Right lung (tissue), 10 donors: ENCODE data around the gene OR8J1. TPM values are rescaled to one million over a fixed set of nuclear protein-coding genes. Genes with fewer than 3 reads are reported as not detected.
"Not testable (repeated sequence)": the region's sequence is repeated elsewhere in the genome, so short reads cannot be mapped to it uniquely, and the experiment has no call there.

ENCODE experiments used
- DNase-seq, 2 donors: peaks; one replicate each; pipeline ENCODE4 v3.0.0-alpha.2; 2013
- long read RNA-seq, 8 donors: transcript quantifications; one replicate each; lab custom pipeline, GENCODE V29; 2026
- polyA plus RNA-seq, 5 donors: library from polyadenylated mRNA; unstranded; fragments of 120-200 nt; gene quantifications; one replicate each; pipeline versions ENCODE4 v1.2.1 to v1.2.3, GENCODE V29; 2013; ENCODE audit warnings: inconsistent platforms in 1 of 5, low replicate concordance in 1 of 5; ENCODE audit not compliant: insufficient read length in 5 of 5, insufficient read depth in 1 of 5

Gene OR8J1
- not detected for polyA plus RNA-seq
- long read RNA-seq, donor 1, result 0 reads
- long read RNA-seq, donor 2, result 0 reads
- long read RNA-seq, donor 3, result 0 reads
- long read RNA-seq, donor 4, result 0 reads
- long read RNA-seq, donor 5, result 0 reads
- long read RNA-seq, donor 6, result 0 reads
- long read RNA-seq, donor 7, result 0 reads
- long read RNA-seq, donor 8, result 0 reads

- no peak for DNase-seq
Measured at GRCh38 chr11:56353991-56354390, at the start of gene OR8J1. Gene OR8J1, plus strand, starts transcription at chr11:56354291. Its CDS starts 5,956 bp downstream, at chr11:56360247.

GRCh38 chr11:56307836-56308235 is 46.3 kb upstream of the OR8J1 start:
- no peak for DNase-seq

GRCh38 chr11:56314844-56315243 is 39.2 kb upstream of the OR8J1 start, which contains the start of gene OR8K3:
Gene OR8K3, plus strand, starts transcription at chr11:56315144. Its CDS starts 3,163 bp downstream, at chr11:56318307.
- DNase-seq, result no peak

- DNase-seq, result no peak
Measured at GRCh38 chr11:56331861-56332491, 22.1 kb upstream of the OR8J1 start.

- no peak for DNase-seq
Measured at GRCh38 chr11:56333156-56333555, 20.9 kb upstream of the OR8J1 start.

GRCh38 chr11:56340289-56340688 is 13.8 kb upstream of the OR8J1 start:
- no peak for DNase-seq

- no peak for DNase-seq
Measured at GRCh38 chr11:56345739-56346138, 8.4 kb upstream of the OR8J1 start, which contains the start of gene OR8K1. Gene OR8K1, plus strand, starts transcription at chr11:56346039. Its CDS starts 0 bp downstream, at chr11:56346039.

- no peak for DNase-seq
Measured at GRCh38 chr11:56375324-56375723, 21.2 kb downstream of the OR8J1 start, which contains the start of gene OR8U1. Gene OR8U1, plus strand, starts transcription at chr11:56375624. Its CDS starts 0 bp downstream, at chr11:56375624.

- DNase-seq, result no peak
Measured at GRCh38 chr11:56380120-56380519, 26.0 kb downstream of the OR8J1 start.

GRCh38 chr11:56394381-56394780 is 40.3 kb downstream of the OR8J1 start:
- no peak for DNase-seq

- no peak for DNase-seq
Measured at GRCh38 chr11:56396047-56396446, 42.0 kb downstream of the OR8J1 start.

GRCh38 chr11:56401858-56402461 is 47.9 kb downstream of the OR8J1 start:
- not testable (repeated sequence) for DNase-seq

- DNase-seq, result no peak
Measured at GRCh38 chr11:56404393-56404792, 50.3 kb downstream of the OR8J1 start.

- DNase-seq, result no peak
Measured at GRCh38 chr11:56410801-56411200, 56.7 kb downstream of the OR8J1 start.

Other genes with a start within 250 kb of the OR8J1 start
- gene OR8H3, start 231.9 kb upstream of the OR8J1 start, polyA plus RNA-seq, result not detected
- gene OR8J3, start 214.1 kb upstream of the OR8J1 start, polyA plus RNA-seq, result not detected
- not detected for gene OR8K5, start 194.0 kb upstream of the OR8J1 start, polyA plus RNA-seq
- not detected for gene OR5J2, start 177.7 kb upstream of the OR8J1 start, polyA plus RNA-seq
- not detected for gene OR5T2, start 120.0 kb upstream of the OR8J1 start, polyA plus RNA-seq
- not detected for gene OR5T3, start 102.0 kb upstream of the OR8J1 start, polyA plus RNA-seq
- not detected for gene OR5T1, start 80.1 kb upstream of the OR8J1 start, polyA plus RNA-seq
- gene OR8H1, start 62.0 kb upstream of the OR8J1 start, polyA plus RNA-seq, result under 1 TPM in 1 of 5 donors, not detected in 4; 0.04 TPM
- not detected for gene OR8K3, start 39.1 kb upstream of the OR8J1 start, polyA plus RNA-seq
- not detected for gene OR8K1, start 8.3 kb upstream of the OR8J1 start, polyA plus RNA-seq
- gene OR8U1, start 21.3 kb downstream of the OR8J1 start, polyA plus RNA-seq, result not detected
- not detected for gene OR5AL1, start 58.4 kb downstream of the OR8J1 start, polyA plus RNA-seq
- not detected for gene OR5M3, start 119.1 kb downstream of the OR8J1 start, polyA plus RNA-seq
- not detected for gene OR5M8, start 137.1 kb downstream of the OR8J1 start, polyA plus RNA-seq
- gene OR5M11, start 189.0 kb downstream of the OR8J1 start, polyA plus RNA-seq, result not detected
- gene OR5M10, start 223.4 kb downstream of the OR8J1 start, polyA plus RNA-seq, result not detected